ENCODE results near the gene SARNP. TPM values are rescaled to one million over a fixed set of nuclear protein-coding genes. Genes with fewer than 3 reads are reported as not detected.
A peak's percentile ranks its signal among the peaks of the same experiment; 100 is the strongest.

SARNP gene
- polyA plus RNA-seq, 1 experiment: 52.1 TPM

GRCh38 chr12:55726971-55727370 is 90.6 kb downstream of the SARNP start:
- Histone ChIP-seq H3K4me3 (ENCODE audit: low read depth, low read length) (peak overlapping the region; percentile 73), H3K36me3 (ENCODE audit: control insufficient read depth, insufficient read depth, low read length) (peaks cover 29% of the 10 kb centered on the region), H3K27me3 (ENCODE audit: control insufficient read depth, insufficient read depth, low read length) (no peaks in the 10 kb centered on the region)
- ChIA-PET CTCF (interaction anchor here (0.6 kb wide), 1 partner anchor 95 kb away, joined by 3 read pairs; no protein-coding TSS in a partner anchor), POLR2A (no interaction called here)
- TF ChIP-seq CTCF (IDR thresholded peaks at IDR 0.05; ENCODE audit: insufficient read depth, low read depth, low read length): no peak
- no peak for DNase-seq (ENCODE audit: low read depth)

GRCh38 chr12:55725556-55725955 is 92.0 kb downstream of the SARNP start:
- Histone ChIP-seq H3K36me3 (ENCODE audit: control insufficient read depth, insufficient read depth, low read length) (peaks cover 29% of the 10 kb centered on the region), H3K27me3 (ENCODE audit: control insufficient read depth, insufficient read depth, low read length) (no peaks in the 10 kb centered on the region), H3K4me3 (ENCODE audit: low read depth, low read length) (no peak overlapping the region)
- ChIA-PET CTCF (interaction anchor here (0.8 to 4.3 kb wide), 2 partner anchors 12 to 118 kb away, joined by 3 to 42 read pairs; partner anchors contain the start of gene MMP19), POLR2A (no interaction called here)
- no peak for DNase-seq (ENCODE audit: low read depth)
- no peak for TF ChIP-seq CTCF (IDR thresholded peaks at IDR 0.05; ENCODE audit: insufficient read depth, low read depth, low read length)

GRCh38 chr12:55724940-55725309 is 92.6 kb downstream of the SARNP start:
- DNase-seq (ENCODE audit: low read depth): no peak
- ChIA-PET CTCF (interaction anchor here (0.6 to 4.3 kb wide), 6 partner anchors 9 to 118 kb away, joined by 3 to 42 read pairs (median 3); partner anchors contain the start of genes BLOC1S1 and MMP19), POLR2A (interaction anchor here (0.5 kb wide), 1 partner anchor 11 kb away, joined by 3 read pairs; no protein-coding TSS in a partner anchor)
- no peak for TF ChIP-seq CTCF (IDR thresholded peaks at IDR 0.05; ENCODE audit: insufficient read depth, low read depth, low read length)
- Histone ChIP-seq H3K27me3 (ENCODE audit: control insufficient read depth, insufficient read depth, low read length) (no peaks in the 10 kb centered on the region), H3K4me3 (ENCODE audit: low read depth, low read length) (no peak overlapping the region), H3K36me3 (ENCODE audit: control insufficient read depth, insufficient read depth, low read length) (peaks cover 29% of the 10 kb centered on the region)

GRCh38 chr12:55724226-55724939 is 93.1 kb downstream of the SARNP start:
- peaks cover 29% of the 10 kb centered on the region for H3K36me3 ChIP-seq (ENCODE audit: control insufficient read depth, insufficient read depth, low read length)

More at GRCh38 chr12:55724226-55724939, 93.1 kb downstream of the SARNP start:
- Histone ChIP-seq H3K4me3 (ENCODE audit: low read depth, low read length) (no peak overlapping the region), H3K27me3 (ENCODE audit: control insufficient read depth, insufficient read depth, low read length) (no peaks in the 10 kb centered on the region)
- peak; percentile 67 for TF ChIP-seq CTCF (IDR thresholded peaks at IDR 0.05; ENCODE audit: insufficient read depth, low read depth, low read length)
- ChIA-PET POLR2A (interaction anchor here (0.5 kb wide), 1 partner anchor 11 kb away, joined by 3 read pairs; no protein-coding TSS in a partner anchor), CTCF (interaction anchor here (0.6 to 4.3 kb wide), 8 partner anchors 9 to 121 kb away, joined by 3 to 42 read pairs (median 3); partner anchors contain the start of genes BLOC1S1 and MMP19)
- no peak for DNase-seq (ENCODE audit: low read depth)
